ENCODE measurements around the gene RSKR. TPM values are rescaled to one million over a fixed set of nuclear protein-coding genes. Genes with fewer than 3 reads are reported as not detected.

The RSKR gene
- total and polyA plus RNA-seq, 2 experiments from 2014 or later, result 2.8 to 16.2 TPM

- no peak for TF ChIP-seq CTCF (IDR thresholded peaks at IDR 0.05; ENCODE audit: low read depth, low read length)
- H3K27ac ChIP-seq, result peak within 1 kb of the TSS; percentile 92
- H3K4me3 ChIP-seq, result peak within 1 kb of the TSS; percentile 91
- DNase-seq (ENCODE audit: low read depth in 1 of 2, low spot score in 1 of 2), result peak; percentile 97
- no peaks in the 10 kb centered on the region for H3K9me3 ChIP-seq (ENCODE audit: low read depth)
- H3K4me1 ChIP-seq (ENCODE audit: low read depth), result peaks cover 17% of the 10 kb centered on the region
- peaks cover 27% of the 10 kb centered on the region for H3K36me3 ChIP-seq
- H3K27me3 ChIP-seq, result no peaks in the 10 kb centered on the region
Observed at GRCh38 chr17:28644787-28645575, 31.0 kb upstream of the RSKR start, which contains the start of gene BLTP2. TSS of gene BLTP2 (minus strand) at chr17:28645158. CDS start at chr17:28645056, 102 bp downstream.

GRCh38 chr17:28643983-28644786 is 30.2 kb upstream of the RSKR start:
- Histone ChIP-seq H3K27me3 (no peaks in the 10 kb centered on the region), H3K4me3 (peak overlapping the region; percentile 91), H3K36me3 (peaks cover 35% of the 10 kb centered on the region), H3K27ac (peak overlapping the region; percentile 92), H3K4me1 (ENCODE audit: low read depth) (peaks cover 17% of the 10 kb centered on the region), H3K9me3 (ENCODE audit: low read depth) (no peaks in the 10 kb centered on the region)
- peak; percentile 61 to 63 for DNase-seq (ENCODE audit: low read depth in 1 of 2, low spot score in 1 of 2)
- TF ChIP-seq CTCF (IDR thresholded peaks at IDR 0.05; ENCODE audit: low read depth, low read length), result peak; percentile 34

- Histone ChIP-seq H3K27me3 (no peaks in the 10 kb centered on the region), H3K9me3 (ENCODE audit: low read depth) (no peaks in the 10 kb centered on the region), H3K27ac (no peak overlapping the region), H3K4me3 (no peak overlapping the region), H3K4me1 (ENCODE audit: low read depth) (peaks cover 12% of the 10 kb centered on the region), H3K36me3 (peaks cover 50% of the 10 kb centered on the region)
- TF ChIP-seq CTCF (IDR thresholded peaks at IDR 0.05; ENCODE audit: low read depth, low read length), result no peak
- DNase-seq (ENCODE audit: low read depth in 1 of 2, low spot score in 1 of 2), result no peak
Observed at GRCh38 chr17:28641579-28641978, 27.6 kb upstream of the RSKR start.

GRCh38 chr17:28635506-28635905 is 21.5 kb upstream of the RSKR start:
- TF ChIP-seq CTCF (IDR thresholded peaks at IDR 0.05; ENCODE audit: low read depth, low read length), result no peak
- no peak overlapping the region for H3K4me3 ChIP-seq
- no peak for DNase-seq (ENCODE audit: low read depth in 1 of 2, low spot score in 1 of 2)
- peaks cover 70% of the 10 kb centered on the region for H3K36me3 ChIP-seq
- H3K9me3 ChIP-seq (ENCODE audit: low read depth), result no peaks in the 10 kb centered on the region
- no peaks in the 10 kb centered on the region for H3K4me1 ChIP-seq (ENCODE audit: low read depth)
- H3K27ac ChIP-seq, result no peak overlapping the region
- H3K27me3 ChIP-seq, result no peaks in the 10 kb centered on the region

GRCh38 chr17:28634206-28634865 is 20.4 kb upstream of the RSKR start:
- no peaks in the 10 kb centered on the region for H3K9me3 ChIP-seq (ENCODE audit: low read depth)
- H3K27me3 ChIP-seq, result no peaks in the 10 kb centered on the region
- no peaks in the 10 kb centered on the region for H3K4me1 ChIP-seq (ENCODE audit: low read depth)
- no peak for TF ChIP-seq CTCF (IDR thresholded peaks at IDR 0.05; ENCODE audit: low read depth, low read length)
- no peak for DNase-seq (ENCODE audit: low read depth in 1 of 2, low spot score in 1 of 2)
- H3K4me3 ChIP-seq, result no peak overlapping the region
- H3K27ac ChIP-seq, result no peak overlapping the region
- peaks cover 63% of the 10 kb centered on the region for H3K36me3 ChIP-seq
